H1 (cell line): ENCODE measurements around the gene SCAMP2. TPM values are rescaled to one million over a fixed set of nuclear protein-coding genes. Genes with fewer than 3 reads are reported as not detected.
A peak's percentile ranks its signal among the peaks of the same experiment; 100 is the strongest.

Experiments
- CTCF ChIA-PET: fragments of 300-600 bp; sonication (Branson Sonifier 250); formaldehyde crosslinking; loops from one replicate; lab custom pipeline; 2021; ENCODE audit not compliant: partially characterized antibody; lab: Charles Lee
- POLR2A ChIA-PET: fragments of 300-600 bp; sonication (Branson Sonifier 250); formaldehyde crosslinking; loops from one replicate; lab custom pipeline; 2021; ENCODE audit warnings: inconsistent platforms; ENCODE audit not compliant: partially characterized antibody; lab: Charles Lee
- DNase-seq, 2 experiments: peaks; one replicate each; pipeline versions ENCODE4 v3.0.0 to v3.0.0-alpha.2; 2010 to 2022; ENCODE audit warnings: low spot score in 2 of 2, low read depth in 1 of 2, mixed read lengths in 1 of 2
- FAIRE-seq: peaks from 2 replicates; lab custom pipeline; 2011; peaks lifted over from hg19 to GRCh38; lab: Jason Lieb, UNC
- H2AFZ ChIP-seq: 2 replicates; pipeline ENCODE4 v1.8.1; 2012; ENCODE audit warnings: low read length, inconsistent platforms
- H2AK5ac ChIP-seq: 2 replicates; pipeline ENCODE4 v1.6.1; 2013; ENCODE audit warnings: low read depth, low read length
- H2BK120ac ChIP-seq: replicated peaks from 2 replicates; pipeline ENCODE3; 2013; ENCODE audit warnings: low read depth, low read length, inconsistent platforms
- H2BK12ac ChIP-seq: 2 replicates; pipeline ENCODE4 v1.6.1; 2013; ENCODE audit warnings: low read depth, low read length
- H2BK15ac ChIP-seq: 2 replicates; pipeline ENCODE4 v1.6.1; 2013; ENCODE audit warnings: low read length
- H2BK20ac ChIP-seq: 2 replicates; pipeline ENCODE4 v1.6.1; 2013; ENCODE audit warnings: low read length
- H2BK5ac ChIP-seq: 2 replicates; pipeline ENCODE4 v1.6.1; 2013; ENCODE audit warnings: low read depth, low read length
- H3K14ac ChIP-seq: 2 replicates; pipeline ENCODE4 v1.6.1; 2013; ENCODE audit warnings: inconsistent platforms; ENCODE audit not compliant: insufficient read length
- H3K18ac ChIP-seq: 2 replicates; pipeline ENCODE4 v1.6.1; 2013; ENCODE audit warnings: low read length; ENCODE audit errors: extremely low read depth
- H3K23ac ChIP-seq: 2 replicates; pipeline ENCODE4 v1.6.1; 2013; ENCODE audit warnings: inconsistent platforms; ENCODE audit not compliant: insufficient read length
- H3K23me2 ChIP-seq: 2 replicates; pipeline ENCODE4 v1.6.1; 2013; ENCODE audit warnings: low read depth, low read length
- H3K27ac ChIP-seq: 2 replicates; pipeline ENCODE4 v1.6.1; 2011; ENCODE audit warnings: low read depth, low read length, inconsistent platforms
- H3K27me3 ChIP-seq, 4 experiments: replicated peaks in 1 of 4; 1 replicate in 1 of 4; 2 replicates in 3 of 4; pipeline versions ENCODE4 v1.6.1 to v1.8.1; 2011 to 2013; ENCODE audit warnings: low read length in 3 of 4, mild to moderate bottlenecking in 3 of 4, inconsistent platforms in 2 of 4, mixed read lengths in 2 of 4, moderate library complexity in 1 of 4; ENCODE audit not compliant: control insufficient read depth in 3 of 4, insufficient read depth in 3 of 4; ENCODE audit errors: extremely low read depth in 1 of 4
- H3K36me3 ChIP-seq, 4 experiments: 2 replicates each; pipeline versions ENCODE4 v1.6.1 to v1.8.1; 2011 to 2013; ENCODE audit warnings: mild to moderate bottlenecking in 4 of 4, low read length in 3 of 4, moderate library complexity in 2 of 4, control low read depth in 1 of 4, inconsistent platforms in 1 of 4; ENCODE audit not compliant: insufficient read depth in 4 of 4, control insufficient read depth in 2 of 4
- H3K4ac ChIP-seq: replicated peaks from 2 replicates; pipeline ENCODE3; 2013; ENCODE audit warnings: low read length, low read depth, mixed read lengths, inconsistent platforms; ENCODE audit not compliant: insufficient read length
- H3K4me1 ChIP-seq, 4 experiments: replicated peaks in 1 of 4; 1 replicate in 1 of 4; 2 replicates in 3 of 4; pipeline versions ENCODE4 v1.6.1 to v1.8.1; 2011 to 2013; ENCODE audit warnings: low read length in 3 of 4, inconsistent platforms in 2 of 4, mixed read lengths in 1 of 4; ENCODE audit not compliant: insufficient read depth in 4 of 4, control insufficient read depth in 3 of 4
- H3K4me2 ChIP-seq, 2 experiments: 2 replicates each; pipeline versions ENCODE4 v1.6.1 to v1.8.1; 2011 to 2013; ENCODE audit warnings: low read depth in 2 of 2, low read length in 2 of 2, control low read depth in 1 of 2, inconsistent platforms in 1 of 2, mild to moderate bottlenecking in 1 of 2; ENCODE audit not compliant: insufficient read depth in 1 of 2
- H3K4me3 ChIP-seq, 4 experiments: fragments of 200-600, 300-600 bp in 1 of 4; sonication (generic), shearing (Covaris generic), sonication (Bioruptor Twin) in 1 of 4; 2 replicates each; pipeline versions ENCODE4 v1.5.1 to v1.8.1; 2011 to 2016; ENCODE audit warnings: low read length in 4 of 4, low read depth in 3 of 4, control low read depth in 2 of 4, inconsistent platforms in 2 of 4, mild to moderate bottlenecking in 2 of 4, mixed read lengths in 1 of 4, moderate library complexity in 1 of 4; ENCODE audit not compliant: insufficient read depth in 2 of 4; ENCODE audit errors: extremely low read depth in 1 of 4
- H3K56ac ChIP-seq: replicated peaks from 2 replicates; pipeline ENCODE3; 2013; ENCODE audit warnings: low read depth, mild to moderate bottlenecking, mixed read lengths, low read length, inconsistent platforms; ENCODE audit not compliant: insufficient read length
- H3K79me1 ChIP-seq: 2 replicates; pipeline ENCODE4 v1.6.1; 2013; ENCODE audit warnings: low read depth, low read length, control low read depth
- H3K79me2 ChIP-seq, 2 experiments: 2 replicates each; pipeline versions ENCODE4 v1.6.1 to v1.8.1; 2012 to 2013; ENCODE audit warnings: low read length in 2 of 2, mild to moderate bottlenecking in 2 of 2, inconsistent platforms in 1 of 2; ENCODE audit not compliant: insufficient read depth in 2 of 2, control insufficient read depth in 1 of 2
- H3K9ac ChIP-seq, 4 experiments: replicated peaks in 1 of 4; 1 replicate in 1 of 4; 2 replicates in 3 of 4; pipeline versions ENCODE4 v1.6.1 to v1.8.1; 2011 to 2013; ENCODE audit warnings: low read depth in 3 of 4, low read length in 3 of 4, control low read depth in 2 of 4, mild to moderate bottlenecking in 2 of 4, moderate library complexity in 2 of 4, inconsistent platforms in 1 of 4; ENCODE audit errors: extremely low read depth in 1 of 4
- H3K9me3 ChIP-seq, 2 experiments: 2 replicates each; pipeline versions ENCODE4 v1.6.1 to v1.8.1; 2012 to 2013; ENCODE audit warnings: mild to moderate bottlenecking in 2 of 2, moderate library complexity in 2 of 2, control low read depth in 1 of 2, inconsistent platforms in 1 of 2, low read depth in 1 of 2, low read length in 1 of 2, mixed read lengths in 1 of 2; ENCODE audit not compliant: insufficient read depth in 2 of 2
- H4K20me1 ChIP-seq, 2 experiments: replicated peaks in 1 of 2; 2 replicates each; pipeline versions ENCODE3 to v1.8.1; 2011 to 2013; ENCODE audit warnings: inconsistent platforms in 2 of 2, low read length in 2 of 2, mild to moderate bottlenecking in 1 of 2; ENCODE audit not compliant: insufficient read depth in 2 of 2, control insufficient read depth in 1 of 2
- H4K5ac ChIP-seq: 2 replicates; pipeline ENCODE4 v1.6.1; 2013; ENCODE audit warnings: low read length, low read depth, mixed read lengths, inconsistent platforms; ENCODE audit not compliant: insufficient read length
- H4K8ac ChIP-seq: 2 replicates; pipeline ENCODE4 v1.8.0; 2013; ENCODE audit warnings: mild to moderate bottlenecking, moderate library complexity, low read length, inconsistent platforms; ENCODE audit not compliant: insufficient read depth; ENCODE audit errors: extremely low read depth
- H4K91ac ChIP-seq: replicated peaks from 2 replicates; pipeline ENCODE3; 2013; ENCODE audit warnings: low read length, mixed read lengths, inconsistent platforms; ENCODE audit not compliant: insufficient read length
- ATF3 ChIP-seq: IDR thresholded peaks from 2 replicates; pipeline ENCODE4 v1.6.1; 2011; ENCODE audit warnings: low read depth, mild to moderate bottlenecking, low read length; ENCODE audit not compliant: insufficient read depth
- BRCA1 ChIP-seq: IDR thresholded peaks from 2 replicates; pipeline ENCODE4 v1.6.1; 2012; ENCODE audit warnings: low read depth, low read length, improper control_type of control experiment
- CHD1 ChIP-seq: IDR thresholded peaks from 2 replicates; pipeline ENCODE4 v1.6.1; 2012; ENCODE audit warnings: low read depth, low read length, improper control_type of control experiment
- FOSL1 ChIP-seq: IDR thresholded peaks from 2 replicates; pipeline ENCODE4 v1.6.1; 2011; ENCODE audit warnings: mild to moderate bottlenecking, low read depth, low read length, moderate library complexity; ENCODE audit not compliant: insufficient read depth
- PHF8 ChIP-seq: fragments of 200-600 bp; sonication (generic); conservative IDR thresholded peaks from 2 replicates; pipeline ENCODE4 v1.7.1; 2012; ENCODE audit warnings: low read depth, mild to moderate bottlenecking, inconsistent platforms, low read length, moderate library complexity
- POU5F1 ChIP-seq: IDR thresholded peaks from 2 replicates; pipeline ENCODE4 v1.6.1; 2011; ENCODE audit warnings: low read depth, mild to moderate bottlenecking, low read length, moderate library complexity
- SIN3A ChIP-seq, 2 experiments: IDR thresholded peaks in 1 of 2; conservative IDR thresholded peaks in 1 of 2; 2 replicates each; pipeline ENCODE4 v1.6.1; 2011 to 2012; ENCODE audit warnings: low read length in 2 of 2, improper control_type of control experiment in 1 of 2, low read depth in 1 of 2, mild to moderate bottlenecking in 1 of 2
- ZNF274 ChIP-seq: IDR thresholded peaks from 2 replicates; pipeline ENCODE4 v1.7.0; 2012; ENCODE audit warnings: low read length, borderline replicate concordance; ENCODE audit errors: extremely low read depth
- WGBS, 2 experiments: shearing (Covaris generic) in 1 of 2; methylation state at CpG; one replicate each; pipeline versions ENCODE4 v1.1.6 to v1.1.7; 2013 to 2015; ENCODE audit warnings: low lambda C conversion rate in 2 of 2, mixed read lengths in 2 of 2, inconsistent platforms in 1 of 2, low coverage in 1 of 2, missing lambda C conversion rate in 1 of 2; ENCODE audit not compliant: insufficient replicate concordance in 2 of 2, insufficient coverage in 1 of 2, insufficient read length in 1 of 2; ENCODE audit errors: extremely low coverage in 1 of 2, missing lambda C conversion rate in 1 of 2; 5-methylcytosine and 5-hydroxymethylcytosine counted together
- polyA plus RNA-seq, 7 experiments: library from polyadenylated mRNA; depleted of rRNA in 3 of 7; stranded (reverse) in 5 of 7; unstranded in 2 of 7; fragments of >200 nt in 5 of 7; fragments of 200-250 nt in 2 of 7; gene quantifications; 1 replicate in 5 of 7; 2 replicates in 1 of 7; 4 replicates in 1 of 7; pipeline versions ENCODE4 v1.2.1 to v1.2.3, GENCODE V29; 2011 to 2013; ENCODE audit warnings: missing spikeins in 2 of 7, mixed read lengths in 2 of 7
- total RNA-seq: library from RNA; stranded (reverse); fragmentation: NEBNext Ultra II Directional; extraction: Animal tissue kit (Norgen Biotek cat#: 25700); gene quantifications from 2 replicates; pipeline ENCODE4 v1.2.1, GENCODE V29; 2021
- TF ChIP-seq, protein P1 (sequence below): IDR thresholded peaks from 2 replicates; pipeline ENCODE4 v1.6.1; 2012; ENCODE audit warnings: inconsistent platforms

Gene SCAMP2
- total and polyA plus RNA-seq, 2 of the 8 experiments (the other 6 are each of a cell fraction or from before 2014, with no cell fraction given): 41.7 to 131 TPM

DNA sequence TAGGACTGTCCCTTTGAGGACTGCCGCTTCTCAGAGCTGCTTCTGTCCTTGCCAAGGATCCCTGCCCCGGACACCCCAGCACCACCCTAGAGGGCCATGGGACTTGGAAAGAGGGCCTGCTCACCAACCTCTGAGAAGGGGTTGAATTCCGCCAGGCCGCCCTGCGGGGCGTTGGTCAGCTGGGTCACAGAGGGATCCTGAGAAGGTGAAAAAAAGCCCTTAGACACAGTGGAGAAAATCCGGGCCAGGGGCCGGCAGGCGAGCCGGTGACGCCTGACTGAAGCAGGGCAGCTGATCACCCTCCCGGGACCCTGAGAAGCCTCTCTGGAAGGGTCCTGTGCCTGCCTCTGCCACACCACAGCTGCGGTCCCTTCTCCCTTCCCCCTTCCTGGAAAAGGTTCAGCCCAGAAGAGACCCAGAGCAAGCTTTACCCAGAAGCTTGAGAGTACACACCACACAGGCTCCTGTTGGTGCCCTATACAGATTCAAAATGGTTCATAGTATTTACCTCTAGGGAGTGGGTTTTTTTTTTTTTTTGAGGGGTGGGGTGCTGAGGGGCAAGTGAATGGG is 18.6 kb downstream of the SCAMP2 start:
- Histone ChIP-seq H3K4me1 (peaks cover 0 to 1% (median 0%) of the 10 kb centered on the region in 4 experiments; a peak in 1 of 7 replicates), H3K14ac (no peak overlapping the region), H2BK15ac (no peak overlapping the region), H3K27me3 (no peaks in the 10 kb centered on the region), H3K79me1 (peaks cover 6% of the 10 kb centered on the region), H3K18ac (no peak overlapping the region), H2AFZ (no peak overlapping the region), H4K8ac (peak overlapping the region; percentile 58; the same call in 1 of the 2 replicates), H4K20me1 (peaks cover 0 to 8% of the 10 kb centered on the region in 2 experiments), H3K36me3 (peaks cover 2 to 19% (median 10%) of the 10 kb centered on the region in 4 experiments; a peak in 6 of 8 replicates), H3K4ac (no peak overlapping the region), H3K23me2 (no peaks in the 10 kb centered on the region), H3K9me3 (no peaks in the 10 kb centered on the region), H4K91ac (no peak overlapping the region), H3K56ac (no peak overlapping the region), H3K4me2 (no peak overlapping the region), H2BK20ac (no peak overlapping the region), H4K5ac (no peak overlapping the region), H3K23ac (no peak overlapping the region), H3K4me3 (no peak overlapping the region), H3K9ac (no peak overlapping the region), H2BK120ac (no peak overlapping the region), H2BK5ac (no peak overlapping the region), H3K79me2 (no peaks in the 10 kb centered on the region), H3K27ac (no peak overlapping the region), H2AK5ac (no peak overlapping the region), H2BK12ac (no peak overlapping the region)
- WGBS, 2 experiments: 89% methylated on average over 12 of the region's 13 CpGs; no CpG with 5 or more reads in 1 of the 2 experiments
- ChIA-PET CTCF (interaction anchor here (0.6 to 4.9 kb wide), 9 partner anchors 10 to 473 kb away, joined by 3 to 24 read pairs (median 4); partner anchors contain the start of gene ULK3), POLR2A (interaction anchor here (0.9 to 1.0 kb wide), 3 partner anchors 10 to 15 kb away, joined by 3 to 4 read pairs (median 3); partner anchors contain the start of gene ULK3)
- DNase-seq (no peak), FAIRE-seq (no peak)
- no peak for TF ChIP-seq FOSL1
- no peak for TF ChIP-seq PHF8
- no peak for TF ChIP-seq POU5F1
- TF ChIP-seq, protein P1, sequence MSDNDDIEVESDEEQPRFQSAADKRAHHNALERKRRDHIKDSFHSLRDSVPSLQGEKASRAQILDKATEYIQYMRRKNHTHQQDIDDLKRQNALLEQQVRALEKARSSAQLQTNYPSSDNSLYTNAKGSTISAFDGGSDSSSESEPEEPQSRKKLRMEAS: no peak
- no peak for TF ChIP-seq BRCA1
- no peak for TF ChIP-seq SIN3A (conservative IDR thresholded peaks at IDR 0.05 in 1 of 2, IDR thresholded peaks at IDR 0.05 in 1 of 2; ENCODE audit: low read depth in 1 of 2, low read length in 2 of 2)
- no peak for TF ChIP-seq ZNF274
- no peak for TF ChIP-seq CHD1
- TF ChIP-seq ATF3: no peak
